GM13976 (cell line): ENCODE results near the gene TYMS.

Source experiments
- DNase-seq: peaks from one replicate; pipeline ENCODE4 v3.0.0; 2012; ENCODE audit warnings: low spot score
- in situ Hi-C: fragments of 300-500 bp; cut with MboI; formaldehyde crosslinking; loops from one replicate; pipeline ENCODE4 v1.12.0; 2022; ENCODE audit warnings: low sequenced_read_pairs, mixed read lengths, inconsistent platforms; ENCODE audit not compliant: unreplicated experiment
- TF ChIP-seq, protein P1 (sequence below): IDR thresholded peaks from 2 replicates; pipeline ENCODE4 v1.5.1; 2012; ENCODE audit warnings: borderline replicate concordance, mild to moderate bottlenecking; ENCODE audit not compliant: insufficient read depth; ENCODE audit errors: extremely low read depth, missing control alignments, control extremely low read depth

The TYMS gene

DNA sequence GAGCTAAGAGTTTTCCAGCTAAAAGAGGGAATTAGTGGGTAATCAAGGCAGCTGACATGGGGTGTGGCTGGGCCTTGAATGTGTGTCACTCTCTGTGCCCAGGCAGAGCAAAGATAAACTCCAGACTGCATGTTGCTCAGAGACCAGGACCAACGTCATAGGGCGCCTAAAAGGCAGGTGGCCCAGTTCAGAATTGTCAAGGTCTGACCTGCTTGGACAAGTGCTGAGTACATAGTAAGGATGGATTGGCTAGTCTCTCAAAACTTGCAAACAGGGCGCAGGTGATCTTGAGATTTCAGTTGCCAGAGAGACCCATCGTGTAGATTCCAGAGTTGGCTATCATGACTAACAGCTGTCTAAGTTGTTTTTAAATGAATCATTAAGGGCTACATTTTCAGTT is 41.7 kb upstream of the TYMS start:
- no peak for DNase-seq
- in situ Hi-C loops = loop anchor here (10.0 kb wide), 1 partner anchor 331 kb away; no protein-coding TSS in a partner anchor
- TF ChIP-seq, protein P1, sequence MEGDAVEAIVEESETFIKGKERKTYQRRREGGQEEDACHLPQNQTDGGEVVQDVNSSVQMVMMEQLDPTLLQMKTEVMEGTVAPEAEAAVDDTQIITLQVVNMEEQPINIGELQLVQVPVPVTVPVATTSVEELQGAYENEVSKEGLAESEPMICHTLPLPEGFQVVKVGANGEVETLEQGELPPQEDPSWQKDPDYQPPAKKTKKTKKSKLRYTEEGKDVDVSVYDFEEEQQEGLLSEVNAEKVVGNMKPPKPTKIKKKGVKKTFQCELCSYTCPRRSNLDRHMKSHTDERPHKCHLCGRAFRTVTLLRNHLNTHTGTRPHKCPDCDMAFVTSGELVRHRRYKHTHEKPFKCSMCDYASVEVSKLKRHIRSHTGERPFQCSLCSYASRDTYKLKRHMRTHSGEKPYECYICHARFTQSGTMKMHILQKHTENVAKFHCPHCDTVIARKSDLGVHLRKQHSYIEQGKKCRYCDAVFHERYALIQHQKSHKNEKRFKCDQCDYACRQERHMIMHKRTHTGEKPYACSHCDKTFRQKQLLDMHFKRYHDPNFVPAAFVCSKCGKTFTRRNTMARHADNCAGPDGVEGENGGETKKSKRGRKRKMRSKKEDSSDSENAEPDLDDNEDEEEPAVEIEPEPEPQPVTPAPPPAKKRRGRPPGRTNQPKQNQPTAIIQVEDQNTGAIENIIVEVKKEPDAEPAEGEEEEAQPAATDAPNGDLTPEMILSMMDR = no peak

- in situ Hi-C loops = loop anchor here (10.0 kb wide), 1 partner anchor 332 kb away; no protein-coding TSS in a partner anchor
- peak; percentile 41 for DNase-seq
- TF ChIP-seq, protein P1 = peak; percentile 40
These were observed 41.0 kb upstream of the TYMS start for GRCh38 chr18:616380-616995.

DNA sequence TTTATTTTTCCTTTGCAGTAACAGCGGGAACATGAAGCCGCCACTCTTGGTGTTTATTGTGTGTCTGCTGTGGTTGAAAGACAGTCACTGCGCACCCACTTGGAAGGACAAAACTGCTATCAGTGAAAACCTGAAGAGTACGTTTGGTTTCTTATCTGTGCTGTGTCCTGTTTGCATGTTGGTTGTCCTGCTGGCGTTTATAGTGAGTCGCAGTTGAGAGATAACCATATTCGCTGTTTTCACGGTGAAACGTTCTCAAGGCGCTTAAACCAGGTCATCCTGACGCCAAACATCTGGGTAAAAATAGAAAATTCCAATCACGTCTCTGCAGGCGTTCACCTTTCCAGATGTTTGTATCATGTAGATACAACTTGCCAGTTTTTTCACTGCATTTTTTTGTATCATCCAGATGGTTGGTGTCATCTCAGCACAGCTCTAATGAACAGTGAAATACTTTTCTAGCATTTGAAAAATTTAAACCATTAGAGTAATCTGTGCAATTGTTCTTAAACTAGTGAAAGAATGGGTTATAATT is 39.4 kb upstream of the TYMS start:
- no peak for DNase-seq
- TF ChIP-seq, protein P1 = no peak
- in situ Hi-C loops = loop anchor here (10.0 kb wide), 1 partner anchor 333 kb away; no protein-coding TSS in a partner anchor

GRCh38 chr18:618618-619017 is 38.8 kb upstream of the TYMS start:
- TF ChIP-seq, protein P1 = no peak
- in situ Hi-C loops = loop anchor here (10.0 kb wide), 1 partner anchor 334 kb away; no protein-coding TSS in a partner anchor
- no peak for DNase-seq

- TF ChIP-seq, protein P1 = no peak
- in situ Hi-C loops = loop anchor here (10.0 kb wide), 1 partner anchor 213 kb away; no protein-coding TSS in a partner anchor
- DNase-seq = no peak
These were observed 36.0 kb upstream of the TYMS start for GRCh38 chr18:621291-622043.

DNA sequence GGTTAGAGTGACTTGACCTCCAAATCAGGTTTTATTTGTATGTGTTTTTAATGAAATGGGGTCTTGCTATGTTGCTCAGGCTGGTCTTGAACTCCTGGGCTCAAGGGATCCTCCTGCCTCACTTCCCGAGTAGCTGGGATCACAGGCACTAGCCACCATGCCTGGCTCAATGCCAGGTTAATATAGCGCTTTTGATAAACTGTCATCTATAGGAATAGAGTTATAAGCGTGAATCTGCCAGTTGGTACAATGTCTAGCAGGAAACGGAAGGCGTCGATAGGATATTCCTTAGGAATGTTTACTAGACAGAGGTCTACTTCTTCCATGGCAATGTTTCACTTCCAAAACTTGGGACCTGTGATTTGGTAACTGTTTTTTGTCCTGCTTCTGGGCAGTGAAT is 35.2 kb upstream of the TYMS start:
- no peak for DNase-seq
- in situ Hi-C loops = loop anchor here (10.0 kb wide), 1 partner anchor 213 kb away; no protein-coding TSS in a partner anchor
- TF ChIP-seq, protein P1 = no peak
